Loucy (cell line): ENCODE measurements around the gene FRAS1.

ENCODE experiments used
- H2AFZ ChIP-seq: fragments of 200-600 bp; sonication (generic); 2 replicates; pipeline ENCODE4 v1.6.0; 2016; ENCODE audit warnings: antibody characterized with exemption, mild to moderate bottlenecking, low read length, moderate library complexity
- H3F3A ChIP-seq: fragments of 200-600 bp; 2 replicates; pipeline ENCODE4 v1.6.0; 2016; ENCODE audit warnings: antibody characterized with exemption, low read depth, mild to moderate bottlenecking
- H3K27me3 ChIP-seq: fragments of 200-600 bp; sonication (generic); 2 replicates; pipeline ENCODE4 v1.6.1; 2014; ENCODE audit warnings: low read length, mild to moderate bottlenecking; ENCODE audit not compliant: insufficient read depth, poor library complexity, severe bottlenecking
- H3K36me3 ChIP-seq: fragments of 200-600 bp; sonication (generic); 2 replicates; pipeline ENCODE4 v1.6.1; 2016; ENCODE audit warnings: low read length; ENCODE audit not compliant: insufficient read depth
- H3K4me1 ChIP-seq: fragments of 200-600 bp; sonication (generic); 2 replicates; pipeline ENCODE4 v1.5.1; 2014; ENCODE audit warnings: low read length, mild to moderate bottlenecking; ENCODE audit not compliant: insufficient read depth, poor library complexity, severe bottlenecking
- H3K4me2 ChIP-seq: fragments of 200-600 bp; sonication (generic); 2 replicates; pipeline ENCODE4 v1.6.0; 2014; ENCODE audit warnings: antibody characterized with exemption, low read length, low read depth, mild to moderate bottlenecking; ENCODE audit not compliant: poor library complexity, severe bottlenecking
- H3K4me3 ChIP-seq: fragments of 200-600 bp; sonication (generic); 2 replicates; pipeline ENCODE4 v1.5.1; 2014; ENCODE audit warnings: low read length, mild to moderate bottlenecking, mixed read lengths; ENCODE audit not compliant: poor library complexity, severe bottlenecking
- H3K79me2 ChIP-seq: fragments of 200-600 bp; sonication (generic); 2 replicates; pipeline ENCODE4 v1.6.1; 2014; ENCODE audit warnings: low read length; ENCODE audit not compliant: insufficient read depth
- H3K9ac ChIP-seq: fragments of 200-600 bp; sonication (generic); 2 replicates; pipeline ENCODE4 v1.6.0; 2014; ENCODE audit warnings: mild to moderate bottlenecking, low read depth, low read length, moderate library complexity; ENCODE audit not compliant: poor library complexity, severe bottlenecking
- H3K9me2 ChIP-seq: fragments of 200-600 bp; sonication (generic); replicated peaks from 2 replicates; pipeline ENCODE4 v1.6.1; 2016; ENCODE audit warnings: low read depth, low read length, mixed read lengths
- H3K9me3 ChIP-seq: fragments of 200-600 bp; sonication (generic); 2 replicates; pipeline ENCODE4 v1.6.1; 2014; ENCODE audit warnings: mild to moderate bottlenecking, antibody characterized with exemption, low read length, low read depth; ENCODE audit not compliant: insufficient read depth
- H4K20me1 ChIP-seq: fragments of 200-600 bp; sonication (generic); 2 replicates; pipeline ENCODE4 v1.6.0; 2014; ENCODE audit warnings: antibody characterized with exemption, low read length, mild to moderate bottlenecking; ENCODE audit not compliant: insufficient read depth, poor library complexity, severe bottlenecking
- CTCF ChIP-seq: fragments of 200-600 bp; sonication (generic); conservative IDR thresholded peaks from 2 replicates; pipeline ENCODE4 v1.5.1; 2014; ENCODE audit warnings: mild to moderate bottlenecking, antibody characterized with exemption, low read length
- EZH2phosphoT487 ChIP-seq: fragments of 200-600 bp; IDR thresholded peaks from 2 replicates; pipeline ENCODE4 v1.6.1; 2018; ENCODE audit warnings: antibody characterized with exemption, mild to moderate bottlenecking, moderate library complexity, borderline replicate concordance

Gene FRAS1

GRCh38 chr4:78551420-78552351 is 494.6 kb downstream of the FRAS1 start, which contains the start of gene ANXA3:
ANXA3 (plus strand) TSS chr4:78551770; CDS start chr4:78554474, 2,704 bp downstream.
- no peaks in the 10 kb centered on the region for H3K9me3 ChIP-seq
- no peaks in the 10 kb centered on the region for H3K27me3 ChIP-seq
- no peak within 1 kb of the TSS for H3K9ac ChIP-seq
- H3K36me3 ChIP-seq: no peaks in the 10 kb centered on the region
- peaks cover 2% of the 10 kb centered on the region for H3K4me1 ChIP-seq
- no peaks in the 10 kb centered on the region for H4K20me1 ChIP-seq
- peak within 1 kb of the TSS; percentile 67 for H3K4me2 ChIP-seq
- H3K4me3 ChIP-seq: peak within 1 kb of the TSS; percentile 70
- TF ChIP-seq EZH2phosphoT487 (no peak), CTCF (no peak)
- H3K9me2 ChIP-seq: no peaks in the 10 kb centered on the region
- peak within 1 kb of the TSS; percentile 56 for H2AFZ ChIP-seq
- peaks cover 5% of the 10 kb centered on the region; the same call in 1 of the 2 replicates for H3F3A ChIP-seq
- no peaks in the 10 kb centered on the region for H3K79me2 ChIP-seq

- H3K4me1 ChIP-seq: peaks cover 2% of the 10 kb centered on the region
- H3F3A ChIP-seq: peaks cover 5% of the 10 kb centered on the region; the same call in 1 of the 2 replicates
- no peak overlapping the region for H3K9ac ChIP-seq
- H3K4me3 ChIP-seq: no peak overlapping the region
- H3K4me2 ChIP-seq: no peak overlapping the region
- H3K9me3 ChIP-seq: no peaks in the 10 kb centered on the region
- H3K9me2 ChIP-seq: no peaks in the 10 kb centered on the region
- no peaks in the 10 kb centered on the region for H3K79me2 ChIP-seq
- H3K27me3 ChIP-seq: no peaks in the 10 kb centered on the region
- H2AFZ ChIP-seq: peak overlapping the region; percentile 56; the same call in 1 of the 2 replicates
- TF ChIP-seq CTCF (no peak), EZH2phosphoT487 (no peak)
- H4K20me1 ChIP-seq: no peaks in the 10 kb centered on the region
- H3K36me3 ChIP-seq: no peaks in the 10 kb centered on the region
These were observed 495.4 kb downstream of the FRAS1 start for GRCh38 chr4:78552389-78553042.

- Histone ChIP-seq H3K4me2 (no peak overlapping the region), H3F3A (peaks cover 5% of the 10 kb centered on the region; the same call in 1 of the 2 replicates), H3K9me3 (no peaks in the 10 kb centered on the region), H3K4me1 (peaks cover 5% of the 10 kb centered on the region), H3K27me3 (no peaks in the 10 kb centered on the region), H2AFZ (no peak overlapping the region), H4K20me1 (no peaks in the 10 kb centered on the region), H3K79me2 (no peaks in the 10 kb centered on the region), H3K36me3 (no peaks in the 10 kb centered on the region), H3K4me3 (no peak overlapping the region), H3K9me2 (no peaks in the 10 kb centered on the region), H3K9ac (no peak overlapping the region)
- TF ChIP-seq EZH2phosphoT487: no peak
- no peak for TF ChIP-seq CTCF
These were observed 495.9 kb downstream of the FRAS1 start for GRCh38 chr4:78553043-78553396.
